Cerebellar nuclear complex (tissue), 1 donor: ENCODE results near the gene BPIFB3.

ENCODE experiments used
- DNase-seq, 2 experiments: peaks; one replicate each; lab custom pipeline; 2025; lab: John Stamatoyannopoulos, UW

The BPIFB3 gene

GRCh38 chr20:33062825-33063149 is 9.1 kb downstream of the BPIFB3 start:
- no peak for DNase-seq

GRCh38 chr20:33063271-33063670 is 9.6 kb downstream of the BPIFB3 start:
- DNase-seq, result no peak

- no peak for DNase-seq
These were observed 11.0 kb downstream of the BPIFB3 start for GRCh38 chr20:33064572-33065287.

- DNase-seq, result no peak
These were observed 12.1 kb downstream of the BPIFB3 start for GRCh38 chr20:33065785-33066184.

GRCh38 chr20:33067806-33068205 is 14.1 kb downstream of the BPIFB3 start:
- DNase-seq, result no peak

- DNase-seq, result no peak
These were observed 14.7 kb downstream of the BPIFB3 start for GRCh38 chr20:33068251-33068939.

GRCh38 chr20:33069673-33070072 is 16.0 kb downstream of the BPIFB3 start:
- no peak for DNase-seq

- DNase-seq, result no peak
These were observed 16.7 kb downstream of the BPIFB3 start for GRCh38 chr20:33070111-33071053.

GRCh38 chr20:33071198-33071597 is 17.5 kb downstream of the BPIFB3 start:
- no peak for DNase-seq

GRCh38 chr20:33072362-33072761 is 18.7 kb downstream of the BPIFB3 start:
- no peak for DNase-seq

- DNase-seq, result no peak
These were observed 19.1 kb downstream of the BPIFB3 start for GRCh38 chr20:33072813-33073212.

- no peak for DNase-seq
These were observed 21.0 kb downstream of the BPIFB3 start for GRCh38 chr20:33074675-33075074.

GRCh38 chr20:33075281-33075680 is 21.6 kb downstream of the BPIFB3 start:
- no peak for DNase-seq

GRCh38 chr20:33076662-33077372 is 23.1 kb downstream of the BPIFB3 start:
- no peak for DNase-seq

- no peak for DNase-seq
These were observed 25.6 kb downstream of the BPIFB3 start, which contains the start of gene BPIFB4 for GRCh38 chr20:33079259-33079658. BPIFB4 (plus strand) TSS chr20:33079643; CDS start chr20:33081527, 1,884 bp downstream.

GRCh38 chr20:33081411-33082154 is 27.9 kb downstream of the BPIFB3 start:
- DNase-seq, result no peak

- no peak for DNase-seq
These were observed 28.8 kb downstream of the BPIFB3 start for GRCh38 chr20:33082546-33082945.

GRCh38 chr20:33083544-33084340 is 30.0 kb downstream of the BPIFB3 start:
- no peak for DNase-seq

GRCh38 chr20:33084722-33085121 is 31.0 kb downstream of the BPIFB3 start:
- no peak for DNase-seq

- no peak for DNase-seq
These were observed 32.5 kb downstream of the BPIFB3 start for GRCh38 chr20:33086052-33086722.
